Smooth muscle cell (in vitro differentiated cells): Measurements from ENCODE around the gene PRKRA. TPM values are rescaled to one million over a fixed set of nuclear protein-coding genes. Genes with fewer than 3 reads are reported as not detected.
"Not testable (repeated sequence)": the region's sequence is repeated elsewhere in the genome, so short reads cannot be mapped to it uniquely, and the experiment has no call there.

Experiments used
- DNase-seq: peaks from one replicate; lab custom pipeline; 2025; ENCODE audit not compliant: unreplicated experiment; lab: John Stamatoyannopoulos, UW
- H2AFZ ChIP-seq: fragments of 200-600 bp; sonication (generic); 2 replicates; pipeline ENCODE4 v1.6.0; 2016; ENCODE audit warnings: antibody characterized with exemption, low read depth, mild to moderate bottlenecking
- H3F3A ChIP-seq: fragments of 200-600 bp; sonication (generic); 2 replicates; pipeline ENCODE4 v1.6.0; 2017; ENCODE audit warnings: antibody characterized with exemption, low read depth
- H3K27ac ChIP-seq: fragments of 200-600 bp; sonication (generic); 2 replicates; pipeline ENCODE4 v1.5.1; 2016; ENCODE audit warnings: low read depth, mild to moderate bottlenecking
- H3K27me3 ChIP-seq: fragments of 200-600 bp; sonication (generic); 2 replicates; pipeline ENCODE4 v1.6.1; 2016; ENCODE audit warnings: low read depth, mild to moderate bottlenecking
- H3K36me3 ChIP-seq: fragments of 200-600 bp; sonication (generic); 2 replicates; pipeline ENCODE4 v1.5.1; 2016; ENCODE audit warnings: low read depth
- H3K4me1 ChIP-seq: fragments of 200-600 bp; sonication (generic); 2 replicates; pipeline ENCODE4 v1.5.1; 2016; ENCODE audit warnings: low read depth
- H3K4me2 ChIP-seq: fragments of 200-600 bp; sonication (generic); 2 replicates; pipeline ENCODE4 v1.6.0; 2016; ENCODE audit warnings: mild to moderate bottlenecking
- H3K4me3 ChIP-seq: fragments of 200-600 bp; sonication (generic); 2 replicates; pipeline ENCODE4 v1.5.1; 2016; ENCODE audit warnings: mild to moderate bottlenecking
- H3K79me2 ChIP-seq: fragments of 200-600 bp; sonication (generic); 2 replicates; pipeline ENCODE4 v1.6.0; 2016; ENCODE audit warnings: low read depth, mild to moderate bottlenecking
- H3K9ac ChIP-seq: fragments of 200-600 bp; sonication (generic); 2 replicates; pipeline ENCODE4 v1.6.0; 2016; ENCODE audit warnings: low read depth
- H3K9me3 ChIP-seq: fragments of 200-600 bp; sonication (generic); replicated peaks from 2 replicates; pipeline ENCODE4 v1.5.1; 2016; ENCODE audit warnings: low read depth
- H4K20me1 ChIP-seq: fragments of 200-600 bp; sonication (generic); 2 replicates; pipeline ENCODE4 v1.6.0; 2016; ENCODE audit warnings: low read depth
- WGBS: methylation state at CpG from one replicate; pipeline ENCODE4 v1.1.7; 2016; ENCODE audit warnings: low lambda C conversion rate; 5-methylcytosine and 5-hydroxymethylcytosine counted together
- polyA plus RNA-seq: library from polyadenylated mRNA; unstranded; fragments of >200 nt; fragmentation: Nextera tagmentation; extraction: Ambion mirVana; gene quantifications from 2 replicates; pipeline ENCODE4 v1.2.1, GENCODE V29; 2016
- total RNA-seq: library from RNA; depleted of rRNA; stranded (reverse); fragments of >200 nt; gene quantifications from 2 replicates; pipeline ENCODE4 v1.2.3, GENCODE V29; 2014
- TF ChIP-seq, protein P1 (sequence below): fragments of 200-600 bp; sonication (generic); IDR thresholded peaks from 2 replicates; pipeline ENCODE4 v1.5.1; 2017; ENCODE audit warnings: borderline replicate concordance, mild to moderate bottlenecking, antibody characterized with exemption; ENCODE audit not compliant: insufficient read depth, poor library complexity, severe bottlenecking

The PRKRA gene
- total and polyA plus RNA-seq, 2 experiments from 2014 or later: 48.8 to 57.5 TPM

DNA sequence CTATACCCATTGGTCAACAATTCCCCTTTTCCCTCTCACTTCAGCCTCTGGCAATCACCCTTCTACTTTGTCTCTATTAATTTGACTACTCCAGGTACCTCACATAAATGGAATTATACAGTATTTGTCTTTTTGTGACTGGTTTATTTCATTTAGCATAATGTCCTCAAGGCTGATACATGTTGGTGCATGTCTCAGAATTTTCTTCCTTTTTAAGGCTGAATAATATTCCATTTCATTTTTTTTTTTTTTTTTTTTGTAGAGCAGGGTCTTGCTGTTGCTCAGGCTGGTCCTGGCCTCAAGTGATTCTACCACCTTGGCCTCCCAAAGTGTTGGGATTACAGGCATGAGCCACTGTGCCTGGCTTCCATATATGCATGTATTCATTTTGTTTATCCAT, 25.5 kb upstream of the PRKRA start:
- no peak for DNase-seq
- Histone ChIP-seq H3K79me2 (peaks cover 53% of the 10 kb centered on the region), H3K4me3 (peak overlapping the region; percentile 91), H3K9me3 (no peaks in the 10 kb centered on the region), H3K4me1 (peaks cover 22% of the 10 kb centered on the region), H3K9ac (no peak overlapping the region), H2AFZ (no peak overlapping the region), H3K27ac (no peak overlapping the region), H3F3A (peaks cover 5% of the 10 kb centered on the region), H3K36me3 (no peaks in the 10 kb centered on the region), H3K27me3 (no peaks in the 10 kb centered on the region), H4K20me1 (peaks cover 6% of the 10 kb centered on the region), H3K4me2 (peak overlapping the region; percentile 92)
- TF ChIP-seq, protein P1, sequence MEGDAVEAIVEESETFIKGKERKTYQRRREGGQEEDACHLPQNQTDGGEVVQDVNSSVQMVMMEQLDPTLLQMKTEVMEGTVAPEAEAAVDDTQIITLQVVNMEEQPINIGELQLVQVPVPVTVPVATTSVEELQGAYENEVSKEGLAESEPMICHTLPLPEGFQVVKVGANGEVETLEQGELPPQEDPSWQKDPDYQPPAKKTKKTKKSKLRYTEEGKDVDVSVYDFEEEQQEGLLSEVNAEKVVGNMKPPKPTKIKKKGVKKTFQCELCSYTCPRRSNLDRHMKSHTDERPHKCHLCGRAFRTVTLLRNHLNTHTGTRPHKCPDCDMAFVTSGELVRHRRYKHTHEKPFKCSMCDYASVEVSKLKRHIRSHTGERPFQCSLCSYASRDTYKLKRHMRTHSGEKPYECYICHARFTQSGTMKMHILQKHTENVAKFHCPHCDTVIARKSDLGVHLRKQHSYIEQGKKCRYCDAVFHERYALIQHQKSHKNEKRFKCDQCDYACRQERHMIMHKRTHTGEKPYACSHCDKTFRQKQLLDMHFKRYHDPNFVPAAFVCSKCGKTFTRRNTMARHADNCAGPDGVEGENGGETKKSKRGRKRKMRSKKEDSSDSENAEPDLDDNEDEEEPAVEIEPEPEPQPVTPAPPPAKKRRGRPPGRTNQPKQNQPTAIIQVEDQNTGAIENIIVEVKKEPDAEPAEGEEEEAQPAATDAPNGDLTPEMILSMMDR: no peak

DNA sequence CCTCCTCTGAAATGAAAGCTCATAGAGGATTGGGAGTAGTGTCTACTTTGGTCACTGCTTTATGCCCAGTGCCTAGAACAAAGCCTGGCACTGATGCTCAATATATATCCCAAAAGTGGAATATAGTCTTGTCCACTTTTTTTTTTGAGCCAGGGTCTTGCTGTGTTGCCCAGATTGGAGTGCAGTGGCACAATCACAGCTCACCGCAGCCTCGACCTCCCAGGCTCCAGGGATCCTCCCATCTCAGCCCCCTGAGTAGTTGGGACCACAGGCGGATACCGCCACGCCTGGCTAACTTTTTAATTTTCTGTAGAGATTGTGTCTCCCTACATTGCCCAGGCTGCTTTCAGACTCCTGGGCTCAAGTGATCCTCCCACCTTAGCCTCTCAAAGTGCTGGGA, 23.6 kb upstream of the PRKRA start:
- no peak overlapping the region for H3K27ac ChIP-seq
- no peaks in the 10 kb centered on the region for H3K9me3 ChIP-seq
- TF ChIP-seq, protein P1: no peak
- H3K4me3 ChIP-seq: no peak overlapping the region
- whole genome bisulfite sequencing: 94% methylated on average over 5 of the region's 5 CpGs
- peaks cover 2% of the 10 kb centered on the region for H3F3A ChIP-seq
- H3K4me2 ChIP-seq: no peak overlapping the region
- no peaks in the 10 kb centered on the region for H3K27me3 ChIP-seq
- H3K4me1 ChIP-seq: peaks cover 13% of the 10 kb centered on the region
- peaks cover 10% of the 10 kb centered on the region for H4K20me1 ChIP-seq
- no peak overlapping the region for H2AFZ ChIP-seq
- H3K36me3 ChIP-seq: no peaks in the 10 kb centered on the region
- DNase-seq: no peak
- peaks cover 45% of the 10 kb centered on the region for H3K79me2 ChIP-seq
- no peak overlapping the region for H3K9ac ChIP-seq

DNA sequence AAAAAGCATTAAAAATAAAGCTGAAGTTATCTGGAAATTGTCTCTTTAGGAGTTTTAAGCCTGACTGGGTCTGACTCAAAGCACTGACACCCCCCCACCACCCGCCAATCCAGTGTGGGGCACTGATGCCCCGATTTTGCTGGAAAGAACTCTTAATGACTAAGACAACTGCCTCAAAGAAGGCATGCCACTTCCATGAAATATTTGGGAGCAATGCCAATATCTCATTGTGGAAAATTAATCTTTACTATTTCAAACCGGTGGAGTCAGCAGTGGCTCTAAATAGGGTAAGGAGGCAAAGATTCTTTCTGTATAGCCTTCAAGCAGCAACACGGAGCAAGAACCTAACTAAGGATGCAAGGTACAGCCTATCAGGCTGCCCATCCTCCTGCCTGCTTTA, 23.0 kb upstream of the PRKRA start:
- no peak for DNase-seq
- Histone ChIP-seq H3K4me2 (no peak overlapping the region), H3K27me3 (no peaks in the 10 kb centered on the region), H3F3A (no peaks in the 10 kb centered on the region), H2AFZ (no peak overlapping the region), H3K9me3 (no peaks in the 10 kb centered on the region), H3K79me2 (peaks cover 45% of the 10 kb centered on the region), H3K9ac (no peak overlapping the region), H3K36me3 (no peaks in the 10 kb centered on the region), H3K27ac (no peak overlapping the region), H4K20me1 (peaks cover 11% of the 10 kb centered on the region), H3K4me3 (no peak overlapping the region), H3K4me1 (peaks cover 13% of the 10 kb centered on the region)
- 92% methylated on average over 4 of the region's 4 CpGs for WGBS
- TF ChIP-seq, protein P1: no peak

DNA sequence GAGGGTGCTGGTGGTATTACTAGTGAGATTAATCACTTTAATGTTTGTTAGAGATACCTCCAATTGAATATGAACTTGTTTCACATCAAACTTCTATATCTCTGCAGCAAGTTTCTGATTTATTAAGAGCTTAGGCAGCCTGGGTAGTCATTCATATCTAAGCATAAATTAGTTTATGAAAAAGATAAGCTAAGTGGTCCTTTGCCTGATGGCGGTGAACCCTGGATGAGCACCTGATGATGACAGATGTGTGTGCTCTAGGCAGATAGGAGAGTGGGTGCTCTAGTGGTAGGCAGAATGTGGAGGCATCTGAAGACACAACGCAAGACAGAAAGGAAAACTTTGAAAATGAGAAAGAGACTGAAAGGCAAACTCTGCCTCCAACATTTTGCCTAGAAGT, 22.4 kb upstream of the PRKRA start:
- H3K9ac ChIP-seq: no peak overlapping the region
- TF ChIP-seq, protein P1: no peak
- H3K79me2 ChIP-seq: peaks cover 45% of the 10 kb centered on the region
- H3K4me1 ChIP-seq: peaks cover 13% of the 10 kb centered on the region
- H4K20me1 ChIP-seq: peaks cover 11% of the 10 kb centered on the region
- H3K4me3 ChIP-seq: no peak overlapping the region
- H3K36me3 ChIP-seq: no peaks in the 10 kb centered on the region
- H2AFZ ChIP-seq: no peak overlapping the region
- no peaks in the 10 kb centered on the region for H3K9me3 ChIP-seq
- no peaks in the 10 kb centered on the region for H3K27me3 ChIP-seq
- H3K4me2 ChIP-seq: no peak overlapping the region
- H3F3A ChIP-seq: no peaks in the 10 kb centered on the region
- 90% methylated on average over 2 of the region's 2 CpGs for WGBS
- DNase-seq: no peak
- H3K27ac ChIP-seq: no peak overlapping the region

DNA sequence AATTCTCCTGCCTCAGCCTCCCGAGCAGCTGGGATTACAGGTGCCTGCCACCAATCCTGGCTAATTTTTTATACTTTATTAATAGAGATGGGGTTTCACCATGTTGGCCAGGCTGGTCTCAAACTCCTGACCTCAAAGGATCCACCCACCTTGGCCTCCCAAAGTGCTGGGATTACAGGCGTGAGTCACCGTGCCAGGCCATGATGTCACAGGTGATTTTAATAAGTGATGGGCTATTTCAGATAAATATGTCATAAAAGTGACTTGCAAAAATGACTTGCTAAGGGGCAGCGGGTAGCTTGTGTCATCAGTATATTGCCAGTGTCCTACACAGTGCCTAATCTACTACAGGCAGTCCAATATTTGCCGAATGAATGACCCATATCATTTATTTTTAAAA, 20.3 kb upstream of the PRKRA start:
- 97% methylated on average over 5 of the region's 5 CpGs for WGBS
- H3K27ac ChIP-seq, H3K27me3 ChIP-seq, H3F3A ChIP-seq, DNase-seq, H3K4me3 ChIP-seq, H3K9me3 ChIP-seq, H3K4me1 ChIP-seq, H3K9ac ChIP-seq, H2AFZ ChIP-seq, H3K4me2 ChIP-seq, H3K36me3 ChIP-seq: not testable (repeated sequence)
- Histone ChIP-seq H4K20me1 (peaks cover 11% of the 10 kb centered on the region), H3K79me2 (peaks cover 25% of the 10 kb centered on the region)
